ENCODE measurements around the gene CLDN16.

The CLDN16 gene

DNA sequence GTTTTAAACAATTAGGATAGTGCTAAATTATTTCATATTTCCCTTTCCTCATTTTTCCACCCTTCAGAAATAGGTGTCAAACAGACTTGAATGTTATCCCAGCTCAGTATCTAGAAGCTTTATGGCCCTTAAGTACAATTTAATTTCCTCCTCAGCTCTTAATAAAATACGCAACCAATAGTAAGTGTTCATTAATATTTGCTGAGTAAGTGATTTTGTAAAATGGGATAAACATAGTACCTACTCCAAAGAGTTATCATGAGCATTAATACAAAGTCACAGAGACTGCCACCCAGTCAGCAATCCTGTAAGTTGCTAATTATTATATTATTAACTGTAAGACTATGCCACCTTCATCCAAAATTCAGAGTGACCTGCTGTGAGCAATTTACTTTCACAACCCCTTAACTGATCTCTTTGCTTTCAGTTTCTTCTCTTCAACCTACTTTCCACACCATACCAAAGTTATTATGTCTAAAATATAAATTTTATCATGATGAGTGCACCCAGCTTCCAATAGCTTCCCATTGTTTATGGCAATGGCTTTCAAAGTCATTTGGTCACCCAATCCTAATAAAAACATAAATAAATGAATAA lies 35.0 kb upstream of the CLDN16 start:
- Histone ChIP-seq H3K79me2 (ENCODE audit: insufficient read depth, low read length) (no peaks in the 10 kb centered on the region), H2AFZ (ENCODE audit: low read length) (no peak overlapping the region), H3K27me3 (ENCODE audit: insufficient read depth, low read length) (no peaks in the 10 kb centered on the region), H3K36me3 (ENCODE audit: insufficient read depth, low read length) (no peaks in the 10 kb centered on the region), H3F3A (ENCODE audit: insufficient read depth, low read length) (no peaks in the 10 kb centered on the region), H3K9me3 (ENCODE audit: low read length) (no peaks in the 10 kb centered on the region), H3K27ac (ENCODE audit: low read depth, low read length, poor library complexity, severe bottlenecking) (no peak overlapping the region), H3K4me3 (ENCODE audit: low read depth, low read length, poor library complexity, severe bottlenecking) (no peak overlapping the region), H3K9ac (ENCODE audit: low read length) (no peak overlapping the region), H3K4me2 (ENCODE audit: low read length) (no peak overlapping the region), H4K20me1 (ENCODE audit: insufficient read depth, low read length) (no peaks in the 10 kb centered on the region), H3K4me1 (ENCODE audit: insufficient read depth, low read length, severe bottlenecking) (no peaks in the 10 kb centered on the region), H3K9me2 (ENCODE audit: low read depth, low read length) (no peaks in the 10 kb centered on the region)
- TF ChIP-seq, protein P1, sequence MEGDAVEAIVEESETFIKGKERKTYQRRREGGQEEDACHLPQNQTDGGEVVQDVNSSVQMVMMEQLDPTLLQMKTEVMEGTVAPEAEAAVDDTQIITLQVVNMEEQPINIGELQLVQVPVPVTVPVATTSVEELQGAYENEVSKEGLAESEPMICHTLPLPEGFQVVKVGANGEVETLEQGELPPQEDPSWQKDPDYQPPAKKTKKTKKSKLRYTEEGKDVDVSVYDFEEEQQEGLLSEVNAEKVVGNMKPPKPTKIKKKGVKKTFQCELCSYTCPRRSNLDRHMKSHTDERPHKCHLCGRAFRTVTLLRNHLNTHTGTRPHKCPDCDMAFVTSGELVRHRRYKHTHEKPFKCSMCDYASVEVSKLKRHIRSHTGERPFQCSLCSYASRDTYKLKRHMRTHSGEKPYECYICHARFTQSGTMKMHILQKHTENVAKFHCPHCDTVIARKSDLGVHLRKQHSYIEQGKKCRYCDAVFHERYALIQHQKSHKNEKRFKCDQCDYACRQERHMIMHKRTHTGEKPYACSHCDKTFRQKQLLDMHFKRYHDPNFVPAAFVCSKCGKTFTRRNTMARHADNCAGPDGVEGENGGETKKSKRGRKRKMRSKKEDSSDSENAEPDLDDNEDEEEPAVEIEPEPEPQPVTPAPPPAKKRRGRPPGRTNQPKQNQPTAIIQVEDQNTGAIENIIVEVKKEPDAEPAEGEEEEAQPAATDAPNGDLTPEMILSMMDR (IDR thresholded peaks at IDR 0.05; ENCODE audit: low read length) = no peak
- TF ChIP-seq EZH2 (IDR thresholded peaks at IDR 0.05; ENCODE audit: borderline replicate concordance, low read length) = no peak

DNA sequence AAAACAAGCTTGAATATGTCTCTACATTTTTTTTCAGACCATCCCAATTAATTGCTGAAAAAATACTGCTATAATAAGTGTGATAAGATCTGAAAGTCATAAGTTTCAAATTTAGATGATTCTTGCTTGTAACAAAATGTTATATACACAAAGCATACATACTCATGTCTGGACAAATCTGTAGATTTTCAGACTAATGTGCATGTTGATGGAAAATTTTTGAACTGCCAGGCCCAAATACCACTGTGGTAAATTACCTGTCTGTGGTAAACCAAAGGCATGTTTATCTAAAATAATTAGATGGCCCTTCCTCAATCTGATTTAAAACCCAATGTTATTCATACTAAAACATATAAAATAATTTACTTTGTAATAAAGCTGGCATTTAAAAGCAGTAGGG lies 31.7 kb upstream of the CLDN16 start:
- no peaks in the 10 kb centered on the region for H3K9me2 ChIP-seq (ENCODE audit: low read depth, low read length)
- TF ChIP-seq EZH2 (IDR thresholded peaks at IDR 0.05; ENCODE audit: borderline replicate concordance, low read length) = no peak
- TF ChIP-seq, protein P1 (IDR thresholded peaks at IDR 0.05; ENCODE audit: low read length) = no peak
- H3F3A ChIP-seq (ENCODE audit: insufficient read depth, low read length) = no peaks in the 10 kb centered on the region
- no peaks in the 10 kb centered on the region for H3K27me3 ChIP-seq (ENCODE audit: insufficient read depth, low read length)
- H3K36me3 ChIP-seq (ENCODE audit: insufficient read depth, low read length) = no peaks in the 10 kb centered on the region
- no peak overlapping the region for H3K4me3 ChIP-seq (ENCODE audit: low read depth, low read length, poor library complexity, severe bottlenecking)
- no peaks in the 10 kb centered on the region for H3K9me3 ChIP-seq (ENCODE audit: low read length)
- H3K27ac ChIP-seq (ENCODE audit: low read depth, low read length, poor library complexity, severe bottlenecking) = no peak overlapping the region
- no peak overlapping the region for H2AFZ ChIP-seq (ENCODE audit: low read length)
- no peaks in the 10 kb centered on the region for H3K79me2 ChIP-seq (ENCODE audit: insufficient read depth, low read length)
- no peak overlapping the region for H3K9ac ChIP-seq (ENCODE audit: low read length)
- no peaks in the 10 kb centered on the region for H3K4me1 ChIP-seq (ENCODE audit: insufficient read depth, low read length, severe bottlenecking)
- H3K4me2 ChIP-seq (ENCODE audit: low read length) = no peak overlapping the region
- H4K20me1 ChIP-seq (ENCODE audit: insufficient read depth, low read length) = no peaks in the 10 kb centered on the region

DNA sequence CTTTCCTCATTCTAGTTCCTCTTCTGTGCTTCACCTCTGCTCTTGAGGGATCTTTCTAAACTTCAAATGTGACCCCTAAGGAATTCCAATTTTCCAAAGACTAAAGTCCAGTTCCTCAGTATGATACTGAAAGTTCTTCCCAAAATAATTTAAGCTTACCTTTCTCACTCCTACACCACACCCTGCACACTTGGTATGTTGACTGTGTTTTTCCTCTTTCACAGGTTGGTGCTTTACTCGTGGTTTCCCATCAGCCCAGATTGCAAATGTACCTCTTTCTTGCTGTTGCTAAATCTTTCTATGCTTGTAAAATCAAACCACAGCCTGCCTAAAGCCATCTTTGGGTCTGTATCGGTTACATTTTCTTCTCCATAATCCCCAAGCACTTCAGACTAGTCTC lies 30.5 kb upstream of the CLDN16 start:
- H3K27ac ChIP-seq (ENCODE audit: low read depth, low read length, poor library complexity, severe bottlenecking) = no peak overlapping the region
- no peaks in the 10 kb centered on the region for H4K20me1 ChIP-seq (ENCODE audit: insufficient read depth, low read length)
- H3F3A ChIP-seq (ENCODE audit: insufficient read depth, low read length) = no peaks in the 10 kb centered on the region
- H2AFZ ChIP-seq (ENCODE audit: low read length) = no peak overlapping the region
- H3K4me1 ChIP-seq (ENCODE audit: insufficient read depth, low read length, severe bottlenecking) = no peaks in the 10 kb centered on the region
- TF ChIP-seq, protein P1 (IDR thresholded peaks at IDR 0.05; ENCODE audit: low read length) = no peak
- TF ChIP-seq EZH2 (IDR thresholded peaks at IDR 0.05; ENCODE audit: borderline replicate concordance, low read length) = no peak
- H3K9me3 ChIP-seq (ENCODE audit: low read length) = no peaks in the 10 kb centered on the region
- no peaks in the 10 kb centered on the region for H3K36me3 ChIP-seq (ENCODE audit: insufficient read depth, low read length)
- H3K4me3 ChIP-seq (ENCODE audit: low read depth, low read length, poor library complexity, severe bottlenecking) = no peak overlapping the region
- no peak overlapping the region for H3K9ac ChIP-seq (ENCODE audit: low read length)
- H3K27me3 ChIP-seq (ENCODE audit: insufficient read depth, low read length) = no peaks in the 10 kb centered on the region
- H3K79me2 ChIP-seq (ENCODE audit: insufficient read depth, low read length) = no peaks in the 10 kb centered on the region
- no peak overlapping the region for H3K4me2 ChIP-seq (ENCODE audit: low read length)
- no peaks in the 10 kb centered on the region for H3K9me2 ChIP-seq (ENCODE audit: low read depth, low read length)
